Left renal cortex interstitium (tissue), 4 donors: ENCODE results near the gene NDEL1. TPM values are rescaled to one million over a fixed set of nuclear protein-coding genes. Genes with fewer than 3 reads are reported as not detected.
"Not testable (repeated sequence)": the region's sequence is repeated elsewhere in the genome, so short reads cannot be mapped to it uniquely, and the experiment has no call there.

Experiments
- DNase-seq, 4 donors: peaks; one replicate each; pipeline ENCODE4 v3.0.0-alpha.2; 2013; ENCODE audit warnings: low read depth in 4 of 4, low spot score in 2 of 4, missing footprints in 1 of 4
- polyA plus RNA-seq, 4 donors: library from polyadenylated mRNA; unstranded; fragments of 120-200 nt; gene quantifications; one replicate each; pipeline ENCODE4 v1.2.1, GENCODE V29; 2013; ENCODE audit not compliant: insufficient read length in 4 of 4

Gene NDEL1, protein sequence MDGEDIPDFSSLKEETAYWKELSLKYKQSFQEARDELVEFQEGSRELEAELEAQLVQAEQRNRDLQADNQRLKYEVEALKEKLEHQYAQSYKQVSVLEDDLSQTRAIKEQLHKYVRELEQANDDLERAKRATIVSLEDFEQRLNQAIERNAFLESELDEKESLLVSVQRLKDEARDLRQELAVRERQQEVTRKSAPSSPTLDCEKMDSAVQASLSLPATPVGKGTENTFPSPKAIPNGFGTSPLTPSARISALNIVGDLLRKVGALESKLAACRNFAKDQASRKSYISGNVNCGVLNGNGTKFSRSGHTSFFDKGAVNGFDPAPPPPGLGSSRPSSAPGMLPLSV
- polyA plus RNA-seq, result 10 to 100 TPM; 30.3 to 57.9 (median 50.5) TPM

DNA sequence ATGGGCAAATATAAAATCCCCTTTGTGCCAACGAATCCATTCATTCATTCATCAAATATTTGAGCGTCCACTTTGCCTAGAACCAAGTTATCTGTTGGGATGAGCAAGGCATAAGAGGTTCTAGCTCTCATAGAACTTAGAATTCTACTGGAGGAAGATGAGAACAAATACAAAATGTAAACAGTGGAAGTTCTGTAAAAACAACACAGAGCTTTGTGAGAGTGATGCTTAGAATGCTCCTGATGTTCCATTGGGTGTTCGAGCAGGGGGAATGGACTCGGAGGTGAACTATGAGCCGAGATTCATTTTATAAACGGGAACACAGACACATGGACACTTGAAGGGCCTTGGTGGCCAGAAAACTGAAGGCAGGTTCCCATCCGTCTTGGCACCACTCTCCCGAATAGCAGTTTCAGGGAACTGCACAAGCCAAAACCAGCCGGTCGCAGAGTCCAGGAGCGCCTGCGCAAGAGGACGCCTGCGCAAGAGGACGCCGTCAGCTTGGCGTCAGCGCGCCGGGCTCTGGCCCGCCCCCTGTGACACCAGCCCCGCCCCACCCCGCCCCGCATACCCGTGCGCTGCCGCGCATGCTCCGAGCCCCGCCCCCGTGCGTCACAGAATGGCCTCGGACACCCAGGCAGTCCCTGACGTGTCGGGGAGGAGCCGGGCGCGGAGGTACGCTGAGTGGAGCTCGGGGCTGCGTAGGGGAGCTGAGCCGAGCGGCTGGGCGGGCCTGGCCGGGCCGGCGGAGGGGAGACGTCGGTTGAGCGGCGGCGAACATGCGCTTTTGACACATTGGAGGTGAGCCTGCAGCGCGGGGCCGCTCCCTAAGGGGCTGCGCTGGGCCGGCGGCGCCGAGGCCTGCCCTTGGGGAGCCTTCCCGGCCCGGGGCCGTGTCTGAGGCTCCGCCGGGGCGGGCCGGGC is at the start of gene NDEL1:
NDEL1 (plus strand) TSS at position 640 of the 924 bp plus-strand sequence. CDS start 8,388 bp downstream, outside the sequence.
- DNase-seq, result peak; percentile 85 to 95 (median 95)

GRCh38 chr17:8386841-8387240 is 48.8 kb upstream of the NDEL1 start:
- no peak for DNase-seq

DNA sequence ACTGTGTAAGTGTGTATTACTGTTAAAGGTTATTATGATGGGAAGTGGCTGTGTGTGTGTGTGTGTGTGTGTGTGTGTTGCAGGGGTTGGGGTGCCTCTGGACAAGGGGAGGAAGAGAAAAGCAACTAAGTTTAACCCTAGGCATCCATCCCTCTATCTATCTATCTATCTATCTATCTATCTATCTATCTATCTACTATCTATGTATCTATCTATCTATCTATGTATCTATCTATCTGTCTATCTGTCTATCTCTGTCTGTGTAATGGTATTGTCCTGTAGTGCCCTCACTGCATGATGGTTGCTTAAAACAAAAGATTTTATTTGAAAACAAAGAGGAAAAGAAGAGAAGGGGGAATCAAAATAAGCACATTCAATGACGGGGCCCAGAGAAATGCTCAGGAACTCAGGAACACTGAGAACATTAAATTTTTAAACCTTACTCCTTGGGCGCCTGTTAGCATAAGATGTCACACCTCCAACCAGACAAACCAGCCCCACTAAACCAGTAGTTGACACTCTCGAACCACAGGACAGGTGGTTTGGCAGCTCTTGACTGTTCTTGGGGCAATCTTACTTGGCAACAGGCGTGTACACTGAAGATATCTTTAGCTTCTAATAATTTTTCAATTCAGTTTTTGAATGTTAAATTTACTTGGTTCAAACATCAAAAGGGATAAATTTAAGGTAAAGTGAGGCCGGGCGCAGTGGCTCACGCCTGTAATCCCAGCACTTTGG is 47.6 kb upstream of the NDEL1 start:
- DNase-seq, result no peak

- no peak for DNase-seq
Measured at GRCh38 chr17:8391711-8392110, 44.0 kb upstream of the NDEL1 start.

DNA sequence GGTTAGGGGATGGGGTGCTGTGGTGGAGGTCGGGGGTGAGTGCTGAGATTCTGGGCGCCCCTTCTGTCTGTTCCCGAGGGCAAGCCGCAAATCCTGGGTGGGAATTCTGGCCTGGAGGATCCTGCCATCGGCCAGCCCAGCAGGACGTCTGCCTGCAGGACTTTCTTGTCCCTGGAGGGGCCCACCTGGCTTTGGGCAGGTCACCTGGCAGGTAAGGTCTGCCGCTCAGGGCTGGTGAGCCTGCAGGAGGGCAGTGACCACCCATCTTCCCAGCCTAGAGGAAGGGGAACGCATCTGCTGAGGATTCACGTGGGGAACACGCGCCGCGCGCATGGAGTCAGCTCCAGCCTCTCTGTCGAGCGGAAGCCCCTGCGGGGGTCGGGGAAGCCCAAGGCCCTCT is 43.4 kb upstream of the NDEL1 start:
- no peak for DNase-seq

GRCh38 chr17:8392674-8393469 is 42.8 kb upstream of the NDEL1 start:
- no peak for DNase-seq

GRCh38 chr17:8393470-8394231 is 42.0 kb upstream of the NDEL1 start:
- DNase-seq, result no peak

GRCh38 chr17:8394497-8394896 is 41.2 kb upstream of the NDEL1 start:
- DNase-seq, result not testable (repeated sequence)

DNA sequence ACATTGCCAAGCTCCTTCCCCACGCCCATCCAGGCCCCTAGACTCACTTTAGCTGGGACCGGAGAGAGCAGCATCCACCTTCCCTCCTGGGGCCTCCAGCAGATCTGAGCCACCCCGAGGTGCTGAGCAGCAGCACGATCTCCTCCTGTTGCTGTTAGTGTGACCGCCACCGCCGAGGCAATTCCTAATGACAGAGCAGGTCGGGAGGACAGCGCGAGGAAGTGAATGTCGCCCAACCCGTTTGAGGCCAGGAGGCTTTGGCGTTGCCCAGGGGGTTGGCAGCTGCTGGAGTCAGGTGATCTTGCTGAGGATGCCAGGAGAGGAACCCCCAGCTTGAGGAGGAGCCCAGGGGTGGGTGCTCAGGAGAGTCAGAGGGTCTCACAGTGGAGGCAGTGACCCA is 38.0 kb upstream of the NDEL1 start, which contains the start of gene RNF222:
RNF222 (minus strand) TSS at position 192 of the 400 bp plus-strand sequence. CDS start 4,366 bp downstream, outside the sequence.
- DNase-seq, result no peak

- DNase-seq, result no peak
Measured at GRCh38 chr17:8398980-8399379, 36.7 kb upstream of the NDEL1 start.

GRCh38 chr17:8401107-8401506 is 34.6 kb upstream of the NDEL1 start:
- DNase-seq, result no peak

- no peak for DNase-seq
Measured at GRCh38 chr17:8402921-8403536, 32.7 kb upstream of the NDEL1 start.

DNA sequence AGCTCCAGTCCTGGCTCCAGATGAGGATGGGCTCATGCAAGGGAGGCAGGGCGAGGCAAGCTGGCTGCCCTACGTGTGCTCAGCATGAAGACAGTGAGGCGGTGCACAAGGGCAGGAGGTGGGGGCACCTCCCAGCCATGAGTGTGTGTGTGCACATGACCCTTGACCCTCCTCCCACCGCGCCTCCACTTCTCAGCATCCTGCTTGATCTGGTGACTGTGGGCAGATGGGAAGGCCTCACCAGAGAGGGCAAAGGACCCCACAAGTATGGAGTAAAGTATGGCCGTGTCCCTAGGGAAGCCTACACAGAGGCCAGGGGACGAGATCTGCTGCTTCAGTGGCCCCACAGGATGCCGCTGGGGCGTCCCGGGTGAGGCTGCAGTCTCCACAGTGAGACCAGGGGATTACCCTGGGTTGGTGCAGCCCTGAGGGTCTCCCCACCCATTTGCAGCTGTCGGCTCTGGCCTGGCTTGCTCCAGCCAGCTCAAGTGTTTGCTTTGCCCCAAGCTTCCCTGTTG is 30.1 kb upstream of the NDEL1 start:
- no peak for DNase-seq

GRCh38 chr17:8406174-8406573 is 29.5 kb upstream of the NDEL1 start:
- no peak for DNase-seq

DNA sequence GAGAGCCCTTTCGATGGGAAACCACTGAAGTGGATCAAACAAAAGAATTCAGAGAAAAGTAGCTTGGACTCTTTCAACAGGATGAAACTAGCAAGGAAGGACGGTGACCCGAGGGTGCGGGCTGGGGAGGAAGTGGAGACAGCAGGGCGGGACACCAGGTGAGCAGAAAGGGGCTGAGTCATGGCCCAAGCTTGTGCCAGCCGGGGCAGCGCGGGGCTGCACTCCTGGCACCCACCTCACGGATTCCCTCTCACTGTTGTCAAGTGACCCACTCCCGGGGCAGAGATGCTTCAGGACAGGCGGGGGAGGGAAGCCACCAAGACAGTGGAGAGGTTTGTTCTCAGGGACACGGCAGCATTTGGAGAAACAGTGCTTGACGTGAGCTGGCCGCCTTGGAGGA is 27.3 kb upstream of the NDEL1 start:
- no peak for DNase-seq

- DNase-seq, result peak; percentile 75 to 91 (median 76)
Measured at GRCh38 chr17:8409966-8410882, 25.5 kb upstream of the NDEL1 start.

GRCh38 chr17:8410883-8411238 is 24.8 kb upstream of the NDEL1 start:
- no peak for DNase-seq

DNA sequence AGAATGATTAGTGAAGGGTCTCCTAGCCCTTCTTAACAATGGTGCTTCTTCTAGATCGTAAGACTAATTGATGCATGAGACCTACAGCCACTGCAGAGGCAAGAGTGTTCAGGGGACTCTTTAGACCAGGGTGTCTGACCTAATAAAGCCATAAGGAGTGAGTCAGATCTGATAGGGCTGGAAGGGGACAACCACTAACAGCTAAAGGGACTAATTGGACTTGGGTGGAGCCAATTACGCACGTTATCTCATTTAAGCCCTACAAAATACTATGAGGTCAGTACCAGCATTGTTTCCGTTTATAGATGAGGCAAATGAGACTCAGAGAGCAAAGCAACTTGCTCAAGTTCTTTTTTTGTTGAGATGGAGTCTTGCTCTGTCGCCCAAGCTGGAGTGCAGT is 23.6 kb upstream of the NDEL1 start:
- DNase-seq, result no peak
